Sigmoid colon (tissue), 7 donors: Measurements from ENCODE around the gene PROSER2. TPM values are rescaled to one million over a fixed set of nuclear protein-coding genes. Genes with fewer than 3 reads are reported as not detected.
"Not testable (repeated sequence)": the region's sequence is repeated elsewhere in the genome, so short reads cannot be mapped to it uniquely, and the experiment has no call there.

Experiments
- DNase-seq: peaks from one replicate; pipeline ENCODE4 v3.0.0-alpha.2; 2019
- H3K27ac ChIP-seq, 4 donors: fragments of 200-600 bp; sonication (generic); one replicate each; pipeline ENCODE4 v1.5.1; 2016 to 2019; ENCODE audit warnings: mild to moderate bottlenecking in 1 of 4
- H3K27me3 ChIP-seq, 3 donors: fragments of 200-600 bp; sonication (generic); one replicate each; pipeline ENCODE4 v1.5.1; 2019; ENCODE audit warnings: mild to moderate bottlenecking in 1 of 3
- H3K36me3 ChIP-seq, 4 donors: fragments of 200-600 bp; sonication (generic); one replicate each; pipeline ENCODE4 v1.5.1; 2016 to 2019
- H3K4me1 ChIP-seq, 4 donors: fragments of 200-600 bp; sonication (generic); one replicate each; pipeline ENCODE4 v1.5.1; 2017 to 2019
- H3K4me3 ChIP-seq, 4 donors: fragments of 200-600 bp; sonication (generic); one replicate each; pipeline ENCODE4 v1.5.1; 2017 to 2019; ENCODE audit warnings: mild to moderate bottlenecking in 2 of 4, moderate library complexity in 1 of 4
- H3K9me3 ChIP-seq, 4 donors: fragments of 200-600 bp in 3 of 4; sonication (generic) in 3 of 4; one replicate each; pipeline versions ENCODE4 v1.5.1 to v1.6.1; 2013 to 2019
- EP300 ChIP-seq, 4 donors: sonication (generic); formaldehyde crosslinking; IDR thresholded peaks; one replicate each; pipeline ENCODE4 v1.6.1; 2017; ENCODE audit warnings: antibody characterized with exemption in 4 of 4
- POLR2A ChIP-seq, 2 donors: fragments of 450-650 bp; IDR thresholded peaks; one replicate each; pipeline ENCODE4 v1.6.1; 2016; ENCODE audit warnings: antibody characterized with exemption in 2 of 2, mild to moderate bottlenecking in 2 of 2, moderate library complexity in 2 of 2
- POLR2AphosphoS5 ChIP-seq, 4 donors: sonication (generic); formaldehyde crosslinking; IDR thresholded peaks; one replicate each; pipeline ENCODE4 v1.6.1; 2017; ENCODE audit warnings: antibody characterized with exemption in 4 of 4
- WGBS, 2 donors: extraction: QIAGEN DNeasy Blood & Tissue Kit; methylation state at CpG; one replicate each; pipeline ENCODE4 v1.1.7; 2013; 5-methylcytosine and 5-hydroxymethylcytosine counted together
- intact Hi-C: fragments of 100-400 bp; cut with DNase I; formaldehyde crosslinking; loops from one replicate; pipeline ENCODE4 v1.15.1; 2023
- polyA plus RNA-seq, 3 donors: library from polyadenylated mRNA; stranded (reverse); fragments of 200-250 nt; gene quantifications; one replicate each; pipeline ENCODE4 v1.2.3, GENCODE V29; 2013
- total RNA-seq, 4 donors: library from RNA; depleted of rRNA; stranded (reverse); fragments of >200 nt; gene quantifications; one replicate each; pipeline ENCODE4 v1.1.0, GENCODE V29; 2016
- TF ChIP-seq, protein P1 (sequence below), 4 experiments: fragments of 450-650 bp in 3 of 4; fragments of 200-600 bp in 1 of 4; IDR thresholded peaks; one replicate each; pipeline ENCODE4 v1.5.1; 2016 to 2019; ENCODE audit warnings: antibody characterized with exemption in 4 of 4, mild to moderate bottlenecking in 3 of 4, moderate library complexity in 2 of 4
- donor health status: healthy with polysubstance abuse.
- donor health status: Bipolar disorder and iron deficiency.
- donor health status: healthy.

Gene PROSER2
- total and polyA plus RNA-seq, 7 donors, result 0.60 to 2.8 (median 1.8) TPM

DNA sequence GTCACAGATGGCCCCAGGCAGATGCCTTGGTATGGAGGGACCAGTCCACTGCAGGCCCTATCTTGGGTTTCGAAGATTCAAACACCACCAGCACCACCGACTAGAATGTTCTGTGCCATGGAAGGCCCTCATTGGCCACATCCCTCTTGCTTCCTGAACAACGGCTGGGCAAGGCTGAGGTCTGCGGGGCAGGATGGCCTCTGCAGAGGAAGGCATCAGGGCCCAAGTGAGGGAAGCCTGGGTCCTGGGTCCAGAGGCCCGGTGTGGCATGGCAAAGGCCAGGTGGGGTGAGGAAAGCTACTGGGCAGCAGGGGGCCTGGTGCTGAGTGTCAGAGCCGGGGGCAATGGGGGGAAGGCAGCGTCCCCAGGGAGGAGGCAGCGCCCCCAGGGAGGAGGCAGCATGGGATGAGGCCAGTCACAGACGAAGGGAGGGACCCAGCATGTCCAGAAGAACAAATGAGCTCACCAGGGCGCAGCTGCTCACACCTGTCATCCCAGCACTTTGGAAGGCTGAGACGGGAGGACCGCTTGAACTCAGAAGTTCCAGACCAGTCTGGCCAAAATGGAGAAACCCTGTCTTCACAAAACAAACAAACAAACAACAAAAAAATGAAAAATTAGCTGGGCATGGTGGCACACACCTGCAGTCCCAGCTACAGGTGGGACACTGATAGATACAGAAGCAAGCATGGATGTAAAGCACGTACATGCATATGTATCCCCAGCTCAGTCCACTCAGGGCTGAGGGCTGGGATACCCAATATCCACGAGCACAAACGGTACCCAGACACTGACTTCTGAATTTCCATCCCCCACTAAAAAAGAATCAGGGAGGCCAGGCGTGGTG, 64.4 kb downstream of the PROSER2 start:
- no peak for TF ChIP-seq POLR2A (IDR thresholded peaks at IDR 0.05)
- TF ChIP-seq EP300 (IDR thresholded peaks at IDR 0.05), result no peak
- TF ChIP-seq, protein P1, sequence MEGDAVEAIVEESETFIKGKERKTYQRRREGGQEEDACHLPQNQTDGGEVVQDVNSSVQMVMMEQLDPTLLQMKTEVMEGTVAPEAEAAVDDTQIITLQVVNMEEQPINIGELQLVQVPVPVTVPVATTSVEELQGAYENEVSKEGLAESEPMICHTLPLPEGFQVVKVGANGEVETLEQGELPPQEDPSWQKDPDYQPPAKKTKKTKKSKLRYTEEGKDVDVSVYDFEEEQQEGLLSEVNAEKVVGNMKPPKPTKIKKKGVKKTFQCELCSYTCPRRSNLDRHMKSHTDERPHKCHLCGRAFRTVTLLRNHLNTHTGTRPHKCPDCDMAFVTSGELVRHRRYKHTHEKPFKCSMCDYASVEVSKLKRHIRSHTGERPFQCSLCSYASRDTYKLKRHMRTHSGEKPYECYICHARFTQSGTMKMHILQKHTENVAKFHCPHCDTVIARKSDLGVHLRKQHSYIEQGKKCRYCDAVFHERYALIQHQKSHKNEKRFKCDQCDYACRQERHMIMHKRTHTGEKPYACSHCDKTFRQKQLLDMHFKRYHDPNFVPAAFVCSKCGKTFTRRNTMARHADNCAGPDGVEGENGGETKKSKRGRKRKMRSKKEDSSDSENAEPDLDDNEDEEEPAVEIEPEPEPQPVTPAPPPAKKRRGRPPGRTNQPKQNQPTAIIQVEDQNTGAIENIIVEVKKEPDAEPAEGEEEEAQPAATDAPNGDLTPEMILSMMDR (IDR thresholded peaks at IDR 0.05), result no peak
- TF ChIP-seq POLR2AphosphoS5 (IDR thresholded peaks at IDR 0.05), result no peak
- H3K4me1 ChIP-seq, result no peaks in the 10 kb centered on the region
- intact Hi-C loops, result no loop called here
- no peaks in the 10 kb centered on the region for H3K9me3 ChIP-seq
- no peaks in the 10 kb centered on the region for H3K27me3 ChIP-seq
- DNase-seq, result no peak
- no peak overlapping the region for H3K4me3 ChIP-seq
- no peak overlapping the region for H3K27ac ChIP-seq
- H3K36me3 ChIP-seq, result no peaks in the 10 kb centered on the region
- WGBS, 2 donors, result 90 to 91% methylated on average over 16 of the region's 16 CpGs

DNA sequence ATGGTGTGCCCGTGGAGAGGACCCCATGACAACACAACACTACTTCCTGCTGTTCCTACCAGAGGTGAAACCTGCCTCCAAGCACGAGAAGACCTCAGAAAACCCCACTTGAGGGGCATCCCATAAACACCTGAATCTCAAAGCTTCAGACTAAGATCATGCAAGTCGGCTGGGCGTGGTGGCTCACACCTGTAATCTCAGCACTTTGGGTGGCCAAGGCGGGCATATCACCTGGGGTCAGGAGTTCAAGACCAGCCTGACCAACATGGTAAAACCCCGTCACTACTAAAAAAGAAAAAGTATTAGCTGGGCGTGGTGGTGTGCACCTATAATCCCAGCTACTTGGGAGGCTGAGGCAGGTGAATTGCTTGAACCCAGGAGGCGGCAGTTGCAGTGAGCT, 66.1 kb downstream of the PROSER2 start:
- DNase-seq, H3K36me3 ChIP-seq, H3K4me1 ChIP-seq, H3K9me3 ChIP-seq, intact Hi-C loops, H3K27me3 ChIP-seq, H3K4me3 ChIP-seq, H3K27ac ChIP-seq: not testable (repeated sequence)
- 82 to 86% methylated on average over 8 of the region's 8 CpGs for WGBS, 2 donors

DNA sequence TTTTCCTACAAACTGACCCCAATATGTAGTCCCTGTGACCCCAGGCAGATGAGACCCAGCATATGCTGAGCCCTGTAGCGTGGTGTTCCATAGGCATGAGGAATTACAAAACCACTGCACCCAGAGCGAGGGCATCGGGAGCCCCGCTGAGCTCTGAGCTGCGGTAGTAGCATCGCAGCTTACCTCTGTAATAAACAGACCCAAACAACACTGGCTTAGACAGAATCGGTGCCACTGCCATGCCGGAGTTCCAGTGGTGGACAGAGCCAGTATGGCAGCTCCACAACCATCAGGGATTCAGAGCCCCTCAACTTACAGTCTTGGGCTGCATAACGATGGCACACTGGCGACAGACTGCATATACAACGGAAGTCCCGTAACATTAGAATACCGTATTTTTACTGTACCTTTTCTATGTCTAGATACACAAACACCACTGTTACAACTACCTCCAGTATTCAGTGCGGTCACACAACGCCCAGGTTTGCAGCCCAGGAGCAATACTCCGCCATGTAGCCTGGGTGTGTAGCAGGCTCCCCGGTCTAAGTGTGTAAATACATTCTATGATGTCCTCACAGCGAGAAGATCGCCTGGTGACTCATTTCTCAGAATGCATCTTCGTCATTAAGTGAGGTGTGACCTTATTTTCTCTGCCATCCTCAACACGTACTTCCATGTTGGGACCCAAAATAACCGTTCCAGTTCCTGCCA, 68.8 kb downstream of the PROSER2 start:
- Histone ChIP-seq H3K4me1 (no peaks in the 10 kb centered on the region), H3K27me3 (no peaks in the 10 kb centered on the region), H3K27ac (no peak overlapping the region), H3K9me3 (no peaks in the 10 kb centered on the region), H3K4me3 (no peak overlapping the region), H3K36me3 (no peaks in the 10 kb centered on the region)
- 96% methylated on average over 22 of the region's 22 CpGs for WGBS, 2 donors
- no peak for DNase-seq
- no peak for TF ChIP-seq POLR2AphosphoS5 (IDR thresholded peaks at IDR 0.05)
- TF ChIP-seq, protein P1 (IDR thresholded peaks at IDR 0.05), result no peak
- no peak for TF ChIP-seq POLR2A (IDR thresholded peaks at IDR 0.05)
- no peak for TF ChIP-seq EP300 (IDR thresholded peaks at IDR 0.05)
- intact Hi-C loops, result no loop called here

DNA sequence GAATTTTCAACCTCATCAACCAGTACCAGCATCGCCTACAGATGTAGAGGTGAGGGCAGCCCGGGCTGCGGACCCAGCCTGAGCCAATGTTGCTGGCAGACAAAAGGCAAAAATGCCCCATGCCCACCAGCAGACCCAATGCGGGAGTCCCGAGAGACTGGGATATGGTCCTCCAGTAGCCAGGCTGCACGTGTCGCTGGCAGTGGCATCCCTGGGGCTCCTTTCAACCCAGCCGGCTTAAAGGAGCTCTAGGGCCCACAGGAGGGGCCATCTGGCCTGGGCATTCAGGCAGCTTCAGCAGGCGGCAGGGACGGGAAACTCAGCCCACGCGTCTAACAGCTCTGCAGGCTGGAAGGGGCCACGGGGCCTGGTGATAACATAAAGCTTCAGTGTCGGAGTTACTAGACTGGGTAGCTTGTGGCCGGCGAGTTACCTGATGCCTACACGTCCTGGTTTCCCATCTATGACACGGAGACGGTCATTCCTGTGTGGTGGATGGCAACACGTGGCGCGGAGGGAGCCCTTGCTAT, 70.7 kb downstream of the PROSER2 start:
- H3K9me3 ChIP-seq, result no peaks in the 10 kb centered on the region

More for the DNA sequence above, 70.7 kb downstream of the PROSER2 start:
- DNase-seq, result no peak
- Histone ChIP-seq H3K4me3 (no peak overlapping the region), H3K4me1 (no peaks in the 10 kb centered on the region), H3K27me3 (no peaks in the 10 kb centered on the region), H3K36me3 (no peaks in the 10 kb centered on the region), H3K27ac (no peak overlapping the region)
- TF ChIP-seq, protein P1 (IDR thresholded peaks at IDR 0.05), result no peak
- TF ChIP-seq EP300 (IDR thresholded peaks at IDR 0.05), result no peak
- TF ChIP-seq POLR2AphosphoS5 (IDR thresholded peaks at IDR 0.05), result no peak
- TF ChIP-seq POLR2A (IDR thresholded peaks at IDR 0.05), result no peak
- 88 to 89% methylated on average over 22 of the region's 22 CpGs for WGBS, 2 donors
- intact Hi-C loops, result no loop called here
